HG03571 (cell line): ENCODE data around the gene MRPL50.

Source experiments
- ATAC-seq: cut with Tn5 transposase; IDR thresholded peaks from one replicate; pipeline ENCODE4 v1.9.1; 2021; ENCODE audit not compliant: unreplicated experiment

Gene MRPL50

DNA sequence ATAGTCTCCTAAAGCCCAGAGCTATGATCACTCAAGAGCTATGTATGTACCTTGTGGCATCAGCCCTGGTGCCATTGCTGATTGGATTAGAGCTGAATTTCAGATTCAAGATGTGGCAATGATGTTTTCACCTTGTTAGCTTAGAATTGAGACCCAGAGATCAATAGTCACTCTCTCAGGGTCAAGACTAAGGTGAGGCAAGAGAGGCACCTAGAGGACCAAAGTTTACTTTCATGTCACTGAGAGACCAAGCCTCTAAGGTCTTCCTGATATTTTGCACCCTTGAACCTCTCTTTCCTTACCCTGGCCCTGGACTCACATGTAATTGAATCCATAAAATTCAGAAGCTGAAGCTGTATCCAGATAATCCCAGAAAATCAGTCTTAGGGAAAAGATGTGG, 56.5 kb downstream of the MRPL50 start:
- ATAC-seq: no peak
